ENCODE data around the gene GPR21. TPM values are rescaled to one million over a fixed set of nuclear protein-coding genes. Genes with fewer than 3 reads are reported as not detected.

The GPR21 gene
- total RNA-seq, 1 experiment from 2014 or later = 1.1 TPM

DNA sequence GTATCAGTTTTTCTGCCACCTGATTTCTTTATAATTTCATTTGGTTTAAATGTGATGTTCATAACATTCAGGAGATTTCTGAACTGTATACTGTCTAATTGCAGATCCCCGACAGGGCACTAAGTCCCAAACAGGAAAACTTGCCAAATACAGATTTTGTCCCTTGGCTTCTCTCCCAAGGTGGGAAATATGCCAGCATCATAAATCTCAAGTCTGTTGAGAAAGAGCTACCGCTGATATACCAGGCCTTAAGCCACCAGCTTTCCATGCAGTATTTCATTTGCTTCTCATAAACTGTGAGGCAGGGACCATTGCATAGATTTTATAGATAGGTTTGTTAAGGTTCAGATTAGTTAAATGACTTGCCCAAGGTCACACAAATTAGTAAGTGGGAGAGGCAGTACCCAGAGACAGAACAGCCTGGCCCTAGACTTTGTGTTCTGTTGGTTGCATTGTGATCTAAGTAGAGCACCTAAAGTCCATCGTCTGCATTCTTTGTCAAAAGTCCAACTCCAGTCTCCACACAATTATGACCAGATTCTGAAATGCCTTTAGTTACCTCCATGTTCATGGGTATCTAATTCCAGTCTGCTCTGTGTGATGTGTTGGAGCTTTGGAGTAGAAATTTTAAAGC, 16.2 kb downstream of the GPR21 start:
- CTCF ChIA-PET = no interaction called here
- ATAC-seq (no peak), DNase-seq (ENCODE audit: low read depth, low spot score) (no peak)
- intact Hi-C loops (cut with micrococcal nuclease) = no loop called here
- Histone ChIP-seq H2AFZ (ENCODE audit: low read depth, low read length, poor library complexity, severe bottlenecking) (no peak overlapping the region), H3K27me3 (ENCODE audit: insufficient read depth, low read length) (no peaks in the 10 kb centered on the region), H3K9ac (ENCODE audit: low read length) (no peak overlapping the region), H3K4me3 (replicated peaks in 1 of 2; ENCODE audit: low read depth in 1 of 2, low read length in 2 of 2) (no peak overlapping the region), H3K4me1 (ENCODE audit: control insufficient read depth in 1 of 2, insufficient read depth in 2 of 2, low read length in 2 of 2) (no peaks in the 10 kb centered on the region), H3K9me2 (ENCODE audit: insufficient read depth) (no peaks in the 10 kb centered on the region), H3K27ac (ENCODE audit: low read depth, low read length) (no peak overlapping the region), H3K9me3 (ENCODE audit: control insufficient read depth in 1 of 2, insufficient read depth in 1 of 2, low read depth in 1 of 2, low read length in 2 of 2) (no peaks in the 10 kb centered on the region), H3K4me2 (ENCODE audit: low read length) (no peak overlapping the region), H3K79me2 (ENCODE audit: insufficient read depth, low read length) (no peaks in the 10 kb centered on the region), H4K20me1 (ENCODE audit: insufficient read depth) (no peaks in the 10 kb centered on the region), H3K36me3 (ENCODE audit: control insufficient read depth in 1 of 2, insufficient read depth in 2 of 2, low read length in 2 of 2) (peaks cover 0 to 2% of the 10 kb centered on the region in 2 experiments; a peak in 1 of 4 replicates)
- TF ChIP-seq ELF1 (IDR thresholded peaks at IDR 0.05; ENCODE audit: borderline replicate concordance, low read depth) = no peak
- no peak for TF ChIP-seq YY1 (IDR thresholded peaks at IDR 0.05; ENCODE audit: extremely low read depth, insufficient replicate concordance, low read depth, low read length)
- no peak for TF ChIP-seq SIN3A (IDR thresholded peaks at IDR 0.05; ENCODE audit: low read depth)
- TF ChIP-seq EZH2phosphoT487 (IDR thresholded peaks at IDR 0.05; ENCODE audit: borderline replicate concordance) = no peak
- TF ChIP-seq CEBPB (IDR thresholded peaks at IDR 0.05; ENCODE audit: low read depth) = no peak
- POLR2A ChIA-PET = no interaction called here
- RAD21 ChIA-PET (ENCODE audit: low non-redundant PET in 1 of 2, low total read pairs in 2 of 2, uncharacterized antibody in 2 of 2, unreplicated experiment in 2 of 2) = no interaction called here
- BruUV-seq (replicated peaks) = no TSS peak

DNA sequence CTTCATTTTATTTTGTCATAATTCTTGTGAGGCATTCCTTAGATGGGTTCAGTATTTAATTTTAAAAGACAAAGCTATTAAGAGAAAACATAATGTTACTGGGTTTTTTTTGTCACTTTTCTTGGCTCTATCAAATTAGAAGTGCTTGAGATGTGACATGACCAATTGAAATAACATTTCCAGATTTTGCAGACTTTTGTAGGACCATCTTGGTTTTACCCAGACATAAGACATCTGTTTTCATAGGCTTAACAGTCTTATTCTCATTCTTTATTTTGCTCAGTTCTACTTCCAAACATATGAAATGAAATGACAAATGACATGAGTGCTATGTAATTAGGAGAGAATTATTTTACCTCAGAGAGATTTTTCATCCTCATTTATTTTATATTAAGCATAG, 19.6 kb downstream of the GPR21 start:
- H4K20me1 ChIP-seq (ENCODE audit: insufficient read depth) = no peaks in the 10 kb centered on the region
- no peaks in the 10 kb centered on the region for H3K4me1 ChIP-seq (ENCODE audit: control insufficient read depth in 1 of 2, insufficient read depth in 2 of 2, low read length in 2 of 2)
- BruUV-seq (replicated peaks) = no TSS peak
- H3K79me2 ChIP-seq (ENCODE audit: insufficient read depth, low read length) = no peaks in the 10 kb centered on the region
- intact Hi-C loops (cut with micrococcal nuclease) = no loop called here
- no peaks in the 10 kb centered on the region for H3K9me2 ChIP-seq (ENCODE audit: insufficient read depth)
- H3K27ac ChIP-seq (ENCODE audit: low read depth, low read length) = no peak overlapping the region
- peaks cover 0 to 4% of the 10 kb centered on the region in 2 experiments; a peak in 1 of 4 replicates for H3K36me3 ChIP-seq (ENCODE audit: control insufficient read depth in 1 of 2, insufficient read depth in 2 of 2, low read length in 2 of 2)
- no peaks in the 10 kb centered on the region for H3K27me3 ChIP-seq (ENCODE audit: insufficient read depth, low read length)
- H3K9me3 ChIP-seq (ENCODE audit: control insufficient read depth in 1 of 2, insufficient read depth in 1 of 2, low read depth in 1 of 2, low read length in 2 of 2) = no peaks in the 10 kb centered on the region
- RAD21 ChIA-PET (ENCODE audit: low non-redundant PET in 1 of 2, low total read pairs in 2 of 2, uncharacterized antibody in 2 of 2, unreplicated experiment in 2 of 2) = no interaction called here
- H3K4me2 ChIP-seq (ENCODE audit: low read length) = no peak overlapping the region
- H2AFZ ChIP-seq (ENCODE audit: low read depth, low read length, poor library complexity, severe bottlenecking) = no peak overlapping the region
- H3K9ac ChIP-seq (ENCODE audit: low read length) = no peak overlapping the region
- DNase-seq (ENCODE audit: low read depth, low spot score) (no peak), ATAC-seq (no peak)
- POLR2A ChIA-PET = no interaction called here
- H3K4me3 ChIP-seq (replicated peaks in 1 of 2; ENCODE audit: low read depth in 1 of 2, low read length in 2 of 2) = no peak overlapping the region
- CTCF ChIA-PET = interaction anchor here (0.8 kb wide), 1 partner anchor 20 kb away, joined by 3 read pairs; no protein-coding TSS in a partner anchor
- TF ChIP-seq EZH2 (IDR thresholded peaks at IDR 0.05) = no peak
- TF ChIP-seq SRF (IDR thresholded peaks at IDR 0.05; ENCODE audit: low read depth) = no peak
- no peak for TF ChIP-seq EGR1 (IDR thresholded peaks at IDR 0.05; ENCODE audit: low read depth)
- TF ChIP-seq, protein P1, sequence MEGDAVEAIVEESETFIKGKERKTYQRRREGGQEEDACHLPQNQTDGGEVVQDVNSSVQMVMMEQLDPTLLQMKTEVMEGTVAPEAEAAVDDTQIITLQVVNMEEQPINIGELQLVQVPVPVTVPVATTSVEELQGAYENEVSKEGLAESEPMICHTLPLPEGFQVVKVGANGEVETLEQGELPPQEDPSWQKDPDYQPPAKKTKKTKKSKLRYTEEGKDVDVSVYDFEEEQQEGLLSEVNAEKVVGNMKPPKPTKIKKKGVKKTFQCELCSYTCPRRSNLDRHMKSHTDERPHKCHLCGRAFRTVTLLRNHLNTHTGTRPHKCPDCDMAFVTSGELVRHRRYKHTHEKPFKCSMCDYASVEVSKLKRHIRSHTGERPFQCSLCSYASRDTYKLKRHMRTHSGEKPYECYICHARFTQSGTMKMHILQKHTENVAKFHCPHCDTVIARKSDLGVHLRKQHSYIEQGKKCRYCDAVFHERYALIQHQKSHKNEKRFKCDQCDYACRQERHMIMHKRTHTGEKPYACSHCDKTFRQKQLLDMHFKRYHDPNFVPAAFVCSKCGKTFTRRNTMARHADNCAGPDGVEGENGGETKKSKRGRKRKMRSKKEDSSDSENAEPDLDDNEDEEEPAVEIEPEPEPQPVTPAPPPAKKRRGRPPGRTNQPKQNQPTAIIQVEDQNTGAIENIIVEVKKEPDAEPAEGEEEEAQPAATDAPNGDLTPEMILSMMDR (IDR thresholded peaks at IDR 0.05 in 2 of 3, conservative IDR thresholded peaks at IDR 0.05 in 1 of 3; ENCODE audit: borderline replicate concordance in 1 of 3, insufficient read depth in 1 of 3, low read depth in 2 of 3, low read length in 2 of 3) = no peak
- no peak for TF ChIP-seq CEBPB (IDR thresholded peaks at IDR 0.05; ENCODE audit: low read depth)
- TF ChIP-seq SP1 (IDR thresholded peaks at IDR 0.05; ENCODE audit: low read depth) = no peak
- no peak for TF ChIP-seq JUND (IDR thresholded peaks at IDR 0.05)
- TF ChIP-seq, protein P2, sequence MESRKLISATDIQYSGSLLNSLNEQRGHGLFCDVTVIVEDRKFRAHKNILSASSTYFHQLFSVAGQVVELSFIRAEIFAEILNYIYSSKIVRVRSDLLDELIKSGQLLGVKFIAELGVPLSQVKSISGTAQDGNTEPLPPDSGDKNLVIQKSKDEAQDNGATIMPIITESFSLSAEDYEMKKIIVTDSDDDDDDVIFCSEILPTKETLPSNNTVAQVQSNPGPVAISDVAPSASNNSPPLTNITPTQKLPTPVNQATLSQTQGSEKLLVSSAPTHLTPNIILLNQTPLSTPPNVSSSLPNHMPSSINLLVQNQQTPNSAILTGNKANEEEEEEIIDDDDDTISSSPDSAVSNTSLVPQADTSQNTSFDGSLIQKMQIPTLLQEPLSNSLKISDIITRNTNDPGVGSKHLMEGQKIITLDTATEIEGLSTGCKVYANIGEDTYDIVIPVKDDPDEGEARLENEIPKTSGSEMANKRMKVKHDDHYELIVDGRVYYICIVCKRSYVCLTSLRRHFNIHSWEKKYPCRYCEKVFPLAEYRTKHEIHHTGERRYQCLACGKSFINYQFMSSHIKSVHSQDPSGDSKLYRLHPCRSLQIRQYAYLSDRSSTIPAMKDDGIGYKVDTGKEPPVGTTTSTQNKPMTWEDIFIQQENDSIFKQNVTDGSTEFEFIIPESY (IDR thresholded peaks at IDR 0.05; ENCODE audit: extremely low read depth, insufficient replicate concordance, low read length) = no peak
- TF ChIP-seq POLR2A (IDR thresholded peaks at IDR 0.05; ENCODE audit: borderline replicate concordance, extremely low read depth, insufficient read depth, insufficient read length) = no peak
- no peak for TF ChIP-seq FOSL1 (IDR thresholded peaks at IDR 0.05; ENCODE audit: low read depth)
- TF ChIP-seq, protein P3, sequence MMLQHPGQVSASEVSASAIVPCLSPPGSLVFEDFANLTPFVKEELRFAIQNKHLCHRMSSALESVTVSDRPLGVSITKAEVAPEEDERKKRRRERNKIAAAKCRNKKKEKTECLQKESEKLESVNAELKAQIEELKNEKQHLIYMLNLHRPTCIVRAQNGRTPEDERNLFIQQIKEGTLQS (IDR thresholded peaks at IDR 0.05) = no peak
- TF ChIP-seq ZFX (IDR thresholded peaks at IDR 0.05) = no peak
- no peak for TF ChIP-seq TCF7L2 (IDR thresholded peaks at IDR 0.05; ENCODE audit: borderline replicate concordance, extremely low read depth, insufficient read depth, insufficient read length)
- no peak for TF ChIP-seq EZH2phosphoT487 (IDR thresholded peaks at IDR 0.05; ENCODE audit: borderline replicate concordance)
- no peak for TF ChIP-seq ELF1 (IDR thresholded peaks at IDR 0.05; ENCODE audit: borderline replicate concordance, low read depth)

Data from HCT116 (cell line).